K562 (cell line): ENCODE results near the gene MATR3. TPM values are rescaled to one million over a fixed set of nuclear protein-coding genes. Genes with fewer than 3 reads are reported as not detected.

Source experiments
- ATAC-seq: fragments of 200-7000 bp; cut with Tn5 transposase; 3 replicates; pipeline ENCODE4 v1.9.1; 2020; ENCODE audit warnings: moderate library complexity
- BruUV-seq: library from RNA; stranded (reverse); fragments of 400-500 nt; replicated peaks from 2 replicates; lab custom pipeline; 2021; lab: Mats Ljungman, UMichigan
- CTCF ChIA-PET: fragments of 300-600 bp; formaldehyde crosslinking; extraction: SDS; loops from one replicate; lab custom pipeline; 2021; ENCODE audit warnings: low intra/inter-chr PET ratio; lab: Yijun Ruan, JAX
- POLR2A ChIA-PET: fragments of 300-600, 350-650 bp; sonication (Branson Sonifier 250); formaldehyde crosslinking; extraction: SDS; loops from one replicate; lab custom pipeline; 2021; ENCODE audit warnings: antibody characterized with exemption, inconsistent platforms; lab: Yijun Ruan, JAX
- DNase-seq, 4 experiments: peaks; one replicate each; pipeline versions ENCODE4 v3.0.0 to v3.0.0-alpha.2; 2011 to 2018; ENCODE audit warnings: low spot score in 3 of 4, mixed read lengths in 3 of 4; ENCODE audit errors: extremely low read depth in 1 of 4
- FAIRE-seq: peaks from 2 replicates; lab custom pipeline; 2011; peaks lifted over from hg19 to GRCh38; lab: Jason Lieb, UNC
- H2AFZ ChIP-seq: 2 replicates; pipeline ENCODE4 v1.6.0; 2011; ENCODE audit warnings: low read depth, low read length, control low read depth, inconsistent platforms
- H3K27ac ChIP-seq: fragments of 200-600 bp; 3 replicates; pipeline ENCODE4 v1.8.0; 2011; ENCODE audit warnings: low read depth, mild to moderate bottlenecking, control low read depth, inconsistent platforms, low read length, moderate library complexity, mixed read lengths; ENCODE audit errors: extremely low read depth
- H3K27me3 ChIP-seq, 2 experiments: fragments of 300-600 bp in 1 of 2; 2 replicates in 1 of 2; 3 replicates in 1 of 2; pipeline versions ENCODE4 v1.6.0 to v1.8.0; 2011; ENCODE audit warnings: inconsistent platforms in 2 of 2, low read length in 2 of 2, mild to moderate bottlenecking in 1 of 2, mixed read lengths in 1 of 2, moderate library complexity in 1 of 2; ENCODE audit not compliant: control insufficient read depth in 2 of 2, insufficient read depth in 2 of 2
- H3K36me3 ChIP-seq: fragments of 300-600 bp; 3 replicates; pipeline ENCODE4 v1.8.0; 2011; ENCODE audit warnings: mild to moderate bottlenecking, low read length, inconsistent platforms; ENCODE audit not compliant: control insufficient read depth, insufficient read depth
- H3K4me1 ChIP-seq, 2 experiments: fragments of 200-600 bp in 1 of 2; replicated peaks in 1 of 2; 2 replicates in 1 of 2; 3 replicates in 1 of 2; pipeline versions ENCODE4 v1.5.1 to v1.8.0; 2011; ENCODE audit warnings: inconsistent platforms in 2 of 2, low read length in 2 of 2, mild to moderate bottlenecking in 1 of 2, mixed read lengths in 1 of 2, moderate library complexity in 1 of 2; ENCODE audit not compliant: control insufficient read depth in 2 of 2, insufficient read depth in 2 of 2
- H3K4me2 ChIP-seq: 2 replicates; pipeline ENCODE4 v1.6.1; 2011; ENCODE audit warnings: low read length, control low read depth, inconsistent platforms, mixed read lengths; ENCODE audit not compliant: insufficient read depth
- H3K4me3 ChIP-seq: fragments of 200-600 bp; sonication (generic), shearing (Covaris generic); 2 replicates; pipeline ENCODE4 v1.5.1; 2016; ENCODE audit warnings: control low read depth, inconsistent platforms
- H3K79me2 ChIP-seq: fragments of 200-600 bp; 3 replicates; pipeline ENCODE4 v1.8.0; 2011; ENCODE audit warnings: low read length, inconsistent platforms; ENCODE audit not compliant: control insufficient read depth, insufficient read depth
- H3K9ac ChIP-seq, 2 experiments: 2 replicates each; pipeline versions ENCODE4 v1.6.0 to v1.6.1; 2011; ENCODE audit warnings: low read depth in 2 of 2, low read length in 2 of 2, control low read depth in 1 of 2, inconsistent platforms in 1 of 2, mild to moderate bottlenecking in 1 of 2, mixed read lengths in 1 of 2; ENCODE audit not compliant: insufficient read depth in 1 of 2
- H3K9me1 ChIP-seq: one replicate; pipeline ENCODE4 v1.6.0; 2011; ENCODE audit warnings: inconsistent platforms, mild to moderate bottlenecking, low read length, moderate library complexity; ENCODE audit not compliant: control insufficient read depth, insufficient read depth
- H3K9me3 ChIP-seq: replicated peaks from 2 replicates; pipeline ENCODE4 v1.5.1; 2011; ENCODE audit warnings: low read depth, low read length, inconsistent platforms; ENCODE audit not compliant: control insufficient read depth, insufficient read depth
- H4K20me1 ChIP-seq: replicated peaks from 2 replicates; pipeline ENCODE4 v1.6.1; 2011; ENCODE audit warnings: low read length, inconsistent platforms, mixed read lengths; ENCODE audit not compliant: control insufficient read depth, insufficient read depth
- ASH1L ChIP-seq: fragments of 450-650 bp; IDR thresholded peaks from 2 replicates; pipeline ENCODE4 v1.6.1; 2018; ENCODE audit warnings: borderline replicate concordance, mild to moderate bottlenecking, low read depth; ENCODE audit not compliant: partially characterized antibody
- ETV1 ChIP-seq: fragments of 450-650 bp; conservative IDR thresholded peaks from 2 replicates; pipeline ENCODE4 v1.6.1; 2016; ENCODE audit warnings: missing genetic modification characterization, control low read depth, low read depth, missing compliant biosample characterization
- GABPA ChIP-seq: fragments of 200-800 bp; sonication (Bioruptor generic); conservative IDR thresholded peaks from 2 replicates; pipeline ENCODE4 v1.6.1; 2016; ENCODE audit warnings: low read depth, missing genetic modification characterization, missing compliant biosample characterization
- HMG20B ChIP-seq: fragments of 250-450 bp; sonication (Bioruptor Pico); IDR thresholded peaks from 2 replicates; pipeline ENCODE4 v1.5.0; 2021; ENCODE audit warnings: mild to moderate bottlenecking
- JUN ChIP-seq, 2 experiments: sonication (generic) in 1 of 2; formaldehyde crosslinking in 1 of 2; IDR thresholded peaks; 2 replicates each; pipeline versions ENCODE4 v1.6.1 to v1.8.0; 2012 to 2022; ENCODE audit warnings: borderline replicate concordance in 2 of 2, mild to moderate bottlenecking in 2 of 2, improper control_type of control experiment in 1 of 2, low read depth in 1 of 2, low read length in 1 of 2, missing genetic modification reagents in 1 of 2
- JUND ChIP-seq, 2 experiments: IDR thresholded peaks; 2 replicates in 1 of 2; 3 replicates in 1 of 2; pipeline ENCODE4 v1.6.1; 2011; ENCODE audit warnings: borderline replicate concordance in 2 of 2, low read depth in 2 of 2, low read length in 2 of 2, improper control_type of control experiment in 1 of 2, missing biosample characterization in 1 of 2, missing genetic modification characterization in 1 of 2, missing genetic modification reagents in 1 of 2
- KAT2B ChIP-seq: IDR thresholded peaks from one replicate; pipeline ENCODE4 v1.6.1; 2012; ENCODE audit warnings: low read depth, mild to moderate bottlenecking, control low read depth, inconsistent platforms, low read length, moderate library complexity
- MAFG ChIP-seq: fragments of 450-650 bp; conservative IDR thresholded peaks from 2 replicates; pipeline ENCODE4 v1.6.1; 2016; ENCODE audit warnings: missing genetic modification characterization, missing compliant biosample characterization
- NFIX ChIP-seq: fragments of 250-450 bp; sonication (Bioruptor Pico); IDR thresholded peaks from 2 replicates; pipeline ENCODE4 v1.4.0; 2020; ENCODE audit warnings: low read depth, mild to moderate bottlenecking, moderate library complexity
- NR2C1 ChIP-seq, 2 experiments: fragments of 450-650 bp; IDR thresholded peaks; 2 replicates each; pipeline ENCODE4 v1.6.1; 2017; ENCODE audit warnings: mild to moderate bottlenecking in 2 of 2, antibody characterized with exemption in 1 of 2, inconsistent platforms in 1 of 2, missing compliant biosample characterization in 1 of 2, missing genetic modification characterization in 1 of 2
- PTBP1 ChIP-seq: fragments of 200-400 bp; formaldehyde crosslinking; IDR thresholded peaks from 2 replicates; pipeline ENCODE4 v1.6.1; 2017; ENCODE audit warnings: low read depth, low read length
- SPI1 ChIP-seq: IDR thresholded peaks from 2 replicates; pipeline ENCODE4 v1.6.1; 2011; ENCODE audit warnings: low read depth, low read length, control low read depth, borderline replicate concordance
- ZNF408 ChIP-seq: fragments of 250-450 bp; sonication (Bioruptor Pico); IDR thresholded peaks from 2 replicates; pipeline ENCODE4 v1.4.0; 2020; ENCODE audit warnings: low read depth, mild to moderate bottlenecking, moderate library complexity
- ZNF584 ChIP-seq: fragments of 200-800 bp; sonication (Bioruptor generic); IDR thresholded peaks from 2 replicates; pipeline ENCODE4 v1.6.1; 2016; ENCODE audit warnings: low read depth, mild to moderate bottlenecking, missing genetic modification characterization, missing compliant biosample characterization
- WGBS: fragments of 100-300 bp; shearing (Covaris generic); methylation state at CpG from one replicate; pipeline ENCODE4 v1.1.6; 2016; ENCODE audit warnings: low coverage, mixed read lengths; ENCODE audit not compliant: insufficient coverage; ENCODE audit errors: missing lambda C conversion rate; 5-methylcytosine and 5-hydroxymethylcytosine counted together
- in situ Hi-C: fragments of 300-500 bp; cut with MboI; formaldehyde crosslinking; loops from 4 replicates; pipeline ENCODE4 v1.15.0; 2018; ENCODE audit warnings: inconsistent platforms, mixed read lengths
- intact Hi-C: fragments of 100-400 bp; cut with micrococcal nuclease; formaldehyde crosslinking; loops from 2 replicates; pipeline ENCODE4 v1.14.2; 2022
- polyA plus RNA-seq, 8 experiments: library from polyadenylated mRNA; depleted of rRNA in 4 of 8; stranded (reverse) in 5 of 8; unstranded in 3 of 8; fragments of >200 nt; fragmentation: Nextera tagmentation in 2 of 8; fragmentation: Illumina TruSeq in 1 of 8; extraction: Ambion mirVana in 2 of 8; extraction: Trizol in 1 of 8; gene quantifications; 2 replicates each; pipeline versions ENCODE4 v1.2.1 to v1.2.3, GENCODE V29; 2011 to 2014; ENCODE audit warnings: inconsistent platforms in 1 of 8, missing spikeins in 1 of 8
- total RNA-seq, 7 experiments: library from RNA; depleted of rRNA in 6 of 7; stranded (reverse); fragments of >200 nt in 6 of 7; fragmentation: Illumina TruSeq in 2 of 7; extraction: Trizol in 2 of 7; gene quantifications; 2 replicates each; pipeline versions ENCODE4 v1.2.1 to v1.2.3, GENCODE V29; 2011 to 2021; ENCODE audit warnings: low replicate concordance in 1 of 7
- TF ChIP-seq, protein P1 (sequence below): fragments of 150-350 bp; IDR thresholded peaks from 2 replicates; pipeline ENCODE4 v1.6.1; 2014; ENCODE audit warnings: low read depth, mild to moderate bottlenecking, low read length, borderline replicate concordance
- TF ChIP-seq, protein P2 (sequence below), 2 experiments: fragments of 450-650 bp in 1 of 2; sonication (generic) in 1 of 2; formaldehyde crosslinking in 1 of 2; IDR thresholded peaks in 1 of 2; conservative IDR thresholded peaks in 1 of 2; 2 replicates each; pipeline versions ENCODE4 v1.6.1 to v1.8.1; 2016 to 2023; ENCODE audit warnings: mild to moderate bottlenecking in 2 of 2, moderate library complexity in 2 of 2, inconsistent platforms in 1 of 2, missing genetic modification reagents in 1 of 2

The MATR3 gene
- total and polyA plus RNA-seq, 9 of the 15 experiments (the other 6 are each of a cell fraction or from before 2014, with no cell fraction given): 150 to 425 (median 263) TPM

DNA sequence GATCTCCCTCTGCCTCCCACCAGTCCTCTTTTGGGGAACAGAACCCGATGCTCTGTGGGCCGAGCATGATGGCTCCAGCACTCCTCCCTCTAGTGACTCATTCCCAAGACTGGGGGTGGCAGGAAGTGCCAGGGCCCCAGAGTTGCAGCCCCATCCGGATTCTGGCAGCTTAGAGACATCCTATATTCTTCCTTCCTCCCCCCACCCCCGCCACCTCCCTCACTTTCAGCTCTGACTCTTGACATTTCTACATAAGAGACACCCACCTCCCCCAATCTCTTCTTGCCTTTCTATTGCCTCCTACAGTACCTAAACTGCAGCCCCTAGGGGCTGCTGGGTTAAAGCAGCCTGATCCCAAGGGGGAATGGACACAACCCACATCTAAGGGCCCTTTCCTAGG, 47.1 kb upstream of the MATR3 start:
- ChIA-PET POLR2A (interaction anchor here (0.5 to 1.2 kb wide), 3 partner anchors 8 to 353 kb away, joined by 3 read pairs; no protein-coding TSS in a partner anchor), CTCF (interaction anchor here (0.7 kb wide), 1 partner anchor 605 kb away, joined by 6 read pairs; no protein-coding TSS in a partner anchor)
- DNase-seq (peak; percentile 43 to 68 (median 52)), ATAC-seq (peak; percentile 69), FAIRE-seq (no peak)
- Histone ChIP-seq H2AFZ (peak overlapping the region; percentile 57; the same call in 1 of the 2 replicates), H3K4me1 (peaks cover 0 to 10% of the 10 kb centered on the region in 2 experiments; a peak in 2 of 5 replicates), H3K27ac (0 out of 3 replicates have a peak overlapping the region, but pooled peaks have one; percentile 39), H3K36me3 (no peaks in the 10 kb centered on the region), H3K4me2 (peak overlapping the region; percentile 28; the same call in 1 of the 2 replicates), H3K79me2 (no peaks in the 10 kb centered on the region), H4K20me1 (no peaks in the 10 kb centered on the region), H3K9me3 (no peaks in the 10 kb centered on the region), H3K4me3 (no peak overlapping the region), H3K9me1 (no peaks in the 10 kb centered on the region), H3K9ac (no peak overlapping the region), H3K27me3 (no peaks in the 10 kb centered on the region)
- intact Hi-C loops (no loop called here), in situ Hi-C loops (no loop called here)
- WGBS: 6% methylated on average over 4 of the region's 4 CpGs
- no TSS peak for BruUV-seq
- TF ChIP-seq, protein P1, sequence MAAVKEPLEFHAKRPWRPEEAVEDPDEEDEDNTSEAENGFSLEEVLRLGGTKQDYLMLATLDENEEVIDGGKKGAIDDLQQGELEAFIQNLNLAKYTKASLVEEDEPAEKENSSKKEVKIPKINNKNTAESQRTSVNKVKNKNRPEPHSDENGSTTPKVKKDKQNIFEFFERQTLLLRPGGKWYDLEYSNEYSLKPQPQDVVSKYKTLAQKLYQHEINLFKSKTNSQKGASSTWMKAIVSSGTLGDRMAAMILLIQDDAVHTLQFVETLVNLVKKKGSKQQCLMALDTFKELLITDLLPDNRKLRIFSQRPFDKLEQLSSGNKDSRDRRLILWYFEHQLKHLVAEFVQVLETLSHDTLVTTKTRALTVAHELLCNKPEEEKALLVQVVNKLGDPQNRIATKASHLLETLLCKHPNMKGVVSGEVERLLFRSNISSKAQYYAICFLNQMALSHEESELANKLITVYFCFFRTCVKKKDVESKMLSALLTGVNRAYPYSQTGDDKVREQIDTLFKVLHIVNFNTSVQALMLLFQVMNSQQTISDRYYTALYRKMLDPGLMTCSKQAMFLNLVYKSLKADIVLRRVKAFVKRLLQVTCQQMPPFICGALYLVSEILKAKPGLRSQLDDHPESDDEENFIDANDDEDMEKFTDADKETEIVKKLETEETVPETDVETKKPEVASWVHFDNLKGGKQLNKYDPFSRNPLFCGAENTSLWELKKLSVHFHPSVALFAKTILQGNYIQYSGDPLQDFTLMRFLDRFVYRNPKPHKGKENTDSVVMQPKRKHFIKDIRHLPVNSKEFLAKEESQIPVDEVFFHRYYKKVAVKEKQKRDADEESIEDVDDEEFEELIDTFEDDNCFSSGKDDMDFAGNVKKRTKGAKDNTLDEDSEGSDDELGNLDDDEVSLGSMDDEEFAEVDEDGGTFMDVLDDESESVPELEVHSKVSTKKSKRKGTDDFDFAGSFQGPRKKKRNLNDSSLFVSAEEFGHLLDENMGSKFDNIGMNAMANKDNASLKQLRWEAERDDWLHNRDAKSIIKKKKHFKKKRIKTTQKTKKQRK: no peak
- TF ChIP-seq ETV1: 0 out of 2 replicates have a peak, but pooled peaks have one; percentile 52
- no peak for TF ChIP-seq NR2C1 (IDR thresholded peaks at IDR 0.05)
- no peak for TF ChIP-seq NR2C1 (tag; IDR thresholded peaks at IDR 0.05)
- no peak for TF ChIP-seq KAT2B
- peak; percentile 26; the same call in 1 of the 2 replicates for TF ChIP-seq JUN (IDR thresholded peaks at IDR 0.05; ENCODE audit: borderline replicate concordance, low read depth, low read length)
- TF ChIP-seq JUN (CRISPR knock-in tag; IDR thresholded peaks at IDR 0.05; ENCODE audit: borderline replicate concordance): no peak
- no peak for TF ChIP-seq ZNF584 (CRISPR knock-in tag)
- TF ChIP-seq JUND (IDR thresholded peaks at IDR 0.05; ENCODE audit: borderline replicate concordance, low read depth, low read length): peak; percentile 84
- no peak for TF ChIP-seq JUND (tag; IDR thresholded peaks at IDR 0.05; ENCODE audit: borderline replicate concordance, low read depth, low read length)
- no peak for TF ChIP-seq ASH1L
- no peak for TF ChIP-seq HMG20B
- peak; percentile 63 for TF ChIP-seq GABPA (tag)
- TF ChIP-seq PTBP1: no peak
- TF ChIP-seq MAFG: no peak
- no peak for TF ChIP-seq ZNF408 (CRISPR knock-in tag)
- TF ChIP-seq SPI1: 0 out of 2 replicates have a peak, but pooled peaks have one; percentile 20
- TF ChIP-seq, protein P2, sequence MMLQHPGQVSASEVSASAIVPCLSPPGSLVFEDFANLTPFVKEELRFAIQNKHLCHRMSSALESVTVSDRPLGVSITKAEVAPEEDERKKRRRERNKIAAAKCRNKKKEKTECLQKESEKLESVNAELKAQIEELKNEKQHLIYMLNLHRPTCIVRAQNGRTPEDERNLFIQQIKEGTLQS (IDR thresholded peaks at IDR 0.05): peak; percentile 52
- TF ChIP-seq, protein P2 (CRISPR knock-in tag; conservative IDR thresholded peaks at IDR 0.05): no peak
- no peak for TF ChIP-seq NFIX (CRISPR knock-in tag)
